HG03095 (cell line): ENCODE measurements around the gene PBX3.

Experiments used
- ATAC-seq: cut with Tn5 transposase; IDR thresholded peaks from one replicate; pipeline ENCODE4 v1.9.1; 2021; ENCODE audit warnings: moderate library complexity; ENCODE audit not compliant: unreplicated experiment

Gene PBX3

GRCh38 chr9:125990186-125990792 lies 243.1 kb downstream of the PBX3 start:
- no peak for ATAC-seq

DNA sequence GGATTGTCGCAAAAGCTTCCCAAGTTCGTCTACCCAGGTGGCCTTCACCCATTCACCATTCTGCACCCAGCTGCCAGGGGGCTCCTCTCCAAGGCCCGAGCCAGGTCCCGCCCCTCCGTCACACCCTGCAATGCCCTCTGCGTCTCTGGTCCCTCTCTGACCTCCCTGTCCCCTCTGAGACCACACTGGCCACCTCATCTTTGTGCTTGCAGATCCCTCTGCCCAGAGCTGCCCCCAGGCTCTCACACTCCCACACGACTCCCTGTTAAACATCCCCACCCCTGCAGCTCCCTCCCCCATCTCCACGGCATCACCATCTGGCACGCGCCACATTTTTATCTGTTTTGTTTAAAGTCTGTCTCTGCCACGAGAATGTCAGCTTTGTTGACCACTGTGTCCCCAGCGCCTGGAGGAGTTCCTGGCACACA lies 243.6 kb downstream of the PBX3 start:
- no peak for ATAC-seq

DNA sequence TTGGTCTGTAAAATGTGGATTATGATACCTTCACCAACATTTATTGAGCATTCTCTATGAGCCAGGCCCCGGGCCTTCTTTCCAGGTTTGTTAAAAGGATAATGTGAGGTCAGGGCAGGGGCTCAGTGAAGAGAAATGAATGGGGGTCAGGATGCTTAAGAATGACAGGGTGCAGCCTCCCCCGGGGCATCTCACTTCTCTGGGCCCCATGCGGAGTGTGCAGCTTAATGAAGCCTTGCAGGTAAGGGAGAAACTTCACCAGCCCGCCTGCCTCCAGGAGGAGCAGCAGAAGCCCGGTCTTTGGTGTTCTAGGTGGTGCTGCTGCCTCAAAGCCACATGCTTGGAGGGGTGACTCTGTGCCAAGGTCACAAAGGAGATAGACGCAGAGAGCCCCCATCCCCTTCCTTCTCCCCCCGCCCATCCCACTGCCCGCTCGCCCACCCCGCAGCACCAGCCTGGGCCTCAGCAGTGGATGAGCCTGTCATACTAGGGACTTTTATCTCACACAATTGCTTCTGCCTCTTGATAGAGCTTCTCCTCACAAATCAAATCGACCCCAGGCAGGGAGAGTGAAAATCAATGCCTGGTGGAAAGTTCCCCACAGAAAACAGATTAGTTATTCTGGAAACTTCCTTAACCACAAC lies 244.8 kb downstream of the PBX3 start:
- no peak for ATAC-seq

DNA sequence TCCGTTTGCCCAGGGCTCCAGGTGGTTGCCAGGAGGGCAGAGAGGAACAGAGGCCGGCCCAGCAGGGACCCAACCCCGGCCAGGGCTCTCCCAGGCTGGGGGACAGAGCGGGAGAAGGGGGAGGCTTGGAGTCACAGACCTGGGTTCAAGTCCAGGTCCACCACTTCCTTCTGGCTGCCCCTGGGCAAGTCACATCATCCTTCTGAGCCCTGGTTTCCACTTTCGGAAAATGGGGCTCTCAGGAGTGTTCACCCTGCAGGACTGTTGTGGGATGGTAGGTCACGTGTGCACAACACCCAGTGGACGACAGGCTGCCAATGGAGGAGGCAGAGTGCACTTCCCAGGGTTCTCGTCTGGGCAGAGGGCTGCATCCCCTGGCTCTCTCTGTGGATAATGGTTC lies 245.4 kb downstream of the PBX3 start:
- ATAC-seq, result no peak

DNA sequence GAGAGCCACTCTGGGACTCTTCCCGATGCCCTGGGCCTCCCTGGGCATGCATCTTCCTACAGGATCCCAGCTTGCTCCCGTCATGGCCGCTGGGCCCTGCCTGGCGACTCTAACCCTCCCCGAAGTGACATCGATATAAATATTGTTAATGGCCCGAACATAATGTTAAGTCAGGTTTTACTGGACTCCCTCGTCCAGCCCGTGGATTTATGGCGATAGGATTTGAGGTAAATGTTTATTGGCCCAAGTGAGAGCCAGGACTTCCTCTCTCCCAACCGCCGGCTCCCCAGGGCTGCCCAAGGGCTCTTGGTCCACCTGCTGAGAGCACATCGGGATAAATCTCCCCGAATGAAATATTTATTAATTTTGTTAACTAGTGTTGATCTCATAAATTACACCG lies 246.3 kb downstream of the PBX3 start:
- no peak for ATAC-seq

DNA sequence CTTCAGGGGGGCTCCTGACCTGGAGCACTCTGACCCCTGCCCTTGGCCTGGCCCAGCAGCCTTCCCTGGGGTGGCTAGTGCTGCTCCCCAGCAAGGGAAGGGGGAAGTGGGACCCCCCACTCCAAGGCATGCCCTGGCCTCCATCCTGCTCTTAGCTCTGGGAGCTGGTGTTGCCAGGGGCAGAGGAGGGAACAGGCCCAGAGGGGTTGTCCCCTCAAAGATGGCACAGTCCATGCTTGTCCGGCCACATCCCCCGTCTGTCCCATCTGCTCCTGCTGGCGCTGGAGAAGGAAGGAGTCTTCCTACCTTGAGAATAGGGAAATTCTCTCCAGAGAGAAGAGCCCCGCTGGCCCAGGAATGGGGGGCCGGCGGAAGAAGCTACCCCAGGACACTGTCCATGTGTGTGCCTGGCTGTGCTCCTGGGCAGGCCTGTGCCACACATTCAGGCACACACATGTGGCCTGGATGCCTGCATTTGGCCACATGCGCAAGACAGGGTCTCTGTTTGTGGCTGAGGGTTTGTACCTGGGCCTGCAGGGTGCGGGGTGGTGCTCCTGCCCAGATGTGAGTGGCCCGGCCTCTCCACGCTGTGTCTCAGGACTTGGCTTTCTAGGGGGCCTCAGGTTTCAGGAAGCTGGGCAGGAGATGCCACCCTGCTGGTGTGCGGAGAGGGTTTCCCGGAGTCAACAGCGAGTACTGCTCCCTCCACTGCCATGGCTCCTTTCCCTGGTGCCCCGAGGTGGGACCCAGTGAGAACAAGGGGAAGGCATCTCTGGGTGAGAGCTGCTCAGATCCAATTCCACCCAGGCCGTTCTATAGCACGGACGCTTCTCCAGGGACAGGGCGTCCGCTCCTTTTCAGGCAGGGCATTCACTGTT lies 247.1 kb downstream of the PBX3 start:
- no peak for ATAC-seq

- no peak for ATAC-seq
Measured at GRCh38 chr9:125995006-125995405, 247.8 kb downstream of the PBX3 start.

DNA sequence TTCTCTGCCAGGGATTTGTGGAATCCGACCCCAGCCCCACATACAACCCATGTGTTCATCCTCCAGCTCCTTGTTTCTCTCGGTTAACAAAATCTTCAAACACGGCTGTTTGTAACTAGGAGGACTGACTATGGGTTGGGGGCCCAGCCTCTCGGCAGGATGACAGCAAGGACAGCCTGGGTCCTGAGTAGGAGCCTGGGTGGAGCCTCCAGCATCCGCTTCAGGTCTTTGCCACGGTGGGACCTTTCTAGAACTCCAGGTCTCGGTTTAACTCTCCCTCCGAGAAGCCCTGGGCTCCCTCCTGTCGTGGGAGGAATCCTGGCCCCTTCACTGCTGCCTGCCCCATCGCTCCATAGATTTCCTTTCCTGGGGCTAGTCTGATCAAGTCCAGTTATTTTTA lies 248.5 kb downstream of the PBX3 start:
- ATAC-seq, result no peak

- ATAC-seq, result no peak
Measured at GRCh38 chr9:125996791-125997190, 249.6 kb downstream of the PBX3 start.

DNA sequence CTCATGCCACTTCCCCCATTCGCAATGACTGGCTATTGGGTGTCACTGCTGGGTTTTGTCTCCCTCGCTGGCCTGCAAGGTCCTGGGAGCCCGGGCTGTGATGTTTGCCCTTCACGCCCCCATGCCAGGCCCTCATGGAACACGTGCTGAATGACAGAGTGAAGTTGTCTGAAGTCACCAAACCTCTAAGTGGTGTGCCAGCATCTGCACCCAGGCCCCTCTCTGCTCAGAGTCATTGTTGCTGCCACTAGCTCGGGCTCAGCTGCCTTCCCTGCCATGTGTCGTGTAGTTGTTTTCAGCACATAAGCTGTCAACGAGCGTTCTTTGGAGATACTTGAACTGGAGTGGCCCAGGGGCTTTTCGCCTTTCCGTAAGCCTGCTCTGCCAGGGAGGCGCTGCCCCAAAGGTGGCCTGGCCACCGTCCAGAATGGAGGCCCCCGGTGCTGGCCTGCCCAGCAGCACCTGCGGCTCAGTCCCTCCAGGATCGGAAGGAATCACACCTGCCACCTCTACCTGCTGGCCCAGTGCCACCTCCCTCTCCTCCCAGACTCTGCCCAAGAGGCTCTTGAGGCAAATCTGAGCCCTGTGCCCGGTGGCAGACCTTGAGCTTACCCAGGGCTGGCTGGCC lies 250.1 kb downstream of the PBX3 start:
- ATAC-seq, result no peak

DNA sequence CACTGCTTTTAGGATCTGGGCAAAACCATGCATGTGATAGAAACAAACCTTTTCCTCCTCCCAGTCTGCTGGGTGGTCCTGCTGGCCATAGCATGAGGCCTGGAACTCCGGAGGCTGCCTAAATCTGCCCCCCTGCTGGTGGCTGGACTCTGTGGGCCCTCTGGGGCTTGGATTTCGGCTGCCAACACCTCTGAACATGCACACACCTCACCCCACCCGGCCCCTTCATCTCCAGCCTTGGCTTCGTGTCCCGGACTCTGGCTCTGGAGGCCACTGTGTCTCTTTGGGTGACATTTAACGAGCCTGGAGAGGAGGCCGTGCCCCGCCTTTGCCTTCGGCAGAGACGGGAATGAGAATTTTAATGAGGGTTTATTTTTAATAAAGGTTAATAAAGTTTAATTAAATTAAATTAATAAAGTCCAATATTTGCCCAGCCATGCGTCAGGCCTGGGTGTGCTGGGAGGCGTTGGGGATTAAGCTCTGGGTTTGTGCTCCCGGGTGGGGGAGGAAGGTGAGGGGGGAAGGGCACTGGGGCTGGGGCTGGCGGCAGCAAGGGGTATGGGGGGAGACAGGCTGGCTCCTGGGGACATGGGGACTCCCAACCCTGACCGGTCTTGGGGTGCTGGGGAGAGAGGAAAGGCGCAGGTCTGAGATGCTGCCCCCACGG lies 251.8 kb downstream of the PBX3 start:
- no peak for ATAC-seq

GRCh38 chr9:125999504-125999881 lies 252.3 kb downstream of the PBX3 start:
- no peak for ATAC-seq

GRCh38 chr9:126000256-126000655 lies 253.1 kb downstream of the PBX3 start:
- no peak for ATAC-seq

DNA sequence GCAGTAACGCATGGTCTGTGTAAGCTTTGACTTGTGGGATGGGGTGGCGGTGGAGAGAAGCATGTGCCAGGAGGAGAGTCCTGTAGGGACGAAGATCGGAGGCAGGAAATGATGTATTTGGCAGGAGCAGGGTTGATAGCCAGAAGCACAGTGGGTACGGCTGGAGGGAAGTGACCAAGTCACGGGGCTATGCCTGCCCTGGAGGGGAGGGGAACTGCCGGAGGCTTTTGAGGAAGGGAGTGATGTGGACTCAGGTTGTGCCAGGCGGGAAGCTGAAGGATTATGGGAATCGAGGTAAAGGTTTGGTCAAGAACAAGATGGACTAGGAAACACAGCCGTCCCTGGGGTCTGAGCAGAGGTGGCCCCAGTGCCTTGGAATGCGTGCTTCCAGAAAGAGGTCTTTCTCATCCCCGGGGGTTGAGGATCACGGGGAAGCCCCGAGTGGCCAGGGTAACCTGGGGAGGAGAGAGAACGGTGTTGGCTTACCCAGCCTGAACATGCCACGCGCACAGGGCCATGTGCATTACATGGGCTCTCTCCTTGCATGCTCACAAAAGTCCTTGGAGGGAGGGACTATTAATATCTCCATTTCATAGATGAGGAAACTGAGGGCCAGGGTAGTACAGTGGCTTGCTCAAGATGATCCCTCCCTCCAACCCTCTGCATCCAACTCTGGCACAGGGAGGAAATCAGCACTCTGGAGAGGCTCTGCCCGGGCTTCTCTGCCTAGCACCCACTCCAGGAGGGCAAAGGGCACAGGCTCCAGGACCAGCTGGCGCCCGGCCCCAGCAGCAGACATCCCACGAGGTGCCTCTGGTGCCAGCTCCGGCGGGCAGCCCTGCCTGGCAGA lies 253.8 kb downstream of the PBX3 start:
- no peak for ATAC-seq

DNA sequence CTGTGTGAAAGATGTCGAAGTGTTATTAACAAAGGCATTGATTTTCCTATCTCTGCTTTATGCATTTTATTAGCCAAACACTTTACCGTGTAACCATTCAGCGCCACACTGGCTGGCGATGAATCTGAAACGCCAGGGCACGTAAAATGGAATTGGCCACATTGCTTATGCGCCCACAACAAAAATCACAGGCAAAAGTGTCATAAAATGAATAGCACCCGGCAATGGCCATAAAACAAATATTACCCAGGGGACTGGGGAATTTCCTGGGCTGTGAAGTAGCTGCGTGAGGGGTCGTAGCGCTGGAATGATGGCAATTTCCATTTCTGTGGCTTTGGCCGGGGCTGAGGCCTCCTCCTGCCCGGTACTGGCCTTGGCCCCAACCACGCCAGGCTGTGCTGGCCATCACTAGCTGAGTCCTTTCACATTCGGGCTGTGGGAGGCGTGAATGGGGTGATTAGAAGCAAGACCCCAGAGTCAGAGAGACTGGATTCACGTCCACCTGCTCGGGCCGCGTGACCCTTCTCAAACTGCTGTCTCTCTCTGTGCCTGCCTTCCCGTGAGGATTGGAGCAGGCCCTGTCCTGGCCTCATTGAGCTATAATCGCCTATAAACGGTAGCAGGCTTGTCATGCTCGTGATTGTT lies 254.5 kb downstream of the PBX3 start:
- ATAC-seq, result no peak

GRCh38 chr9:126002476-126003350 lies 255.5 kb downstream of the PBX3 start:
- no peak for ATAC-seq

DNA sequence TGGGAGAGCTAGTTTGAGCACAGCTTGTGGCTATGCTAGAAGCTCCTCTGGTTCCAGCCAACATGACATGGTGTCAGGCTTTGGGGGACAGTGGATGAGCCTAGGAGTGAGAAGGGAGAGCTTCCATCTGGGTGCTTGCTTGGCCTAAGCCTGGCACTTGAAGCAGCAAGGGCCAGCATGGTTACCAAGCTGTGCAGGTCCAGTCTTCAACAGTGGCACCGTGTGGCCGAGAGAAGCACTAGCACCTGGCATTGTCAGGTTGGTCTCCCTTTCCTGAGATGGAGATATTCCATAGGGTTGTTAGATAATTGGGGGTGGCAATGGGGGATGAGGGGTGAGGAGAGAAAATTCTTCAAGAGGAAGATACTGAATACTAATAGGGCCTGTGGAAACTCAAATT lies 261.9 kb downstream of the PBX3 start:
- ATAC-seq, result no peak

DNA sequence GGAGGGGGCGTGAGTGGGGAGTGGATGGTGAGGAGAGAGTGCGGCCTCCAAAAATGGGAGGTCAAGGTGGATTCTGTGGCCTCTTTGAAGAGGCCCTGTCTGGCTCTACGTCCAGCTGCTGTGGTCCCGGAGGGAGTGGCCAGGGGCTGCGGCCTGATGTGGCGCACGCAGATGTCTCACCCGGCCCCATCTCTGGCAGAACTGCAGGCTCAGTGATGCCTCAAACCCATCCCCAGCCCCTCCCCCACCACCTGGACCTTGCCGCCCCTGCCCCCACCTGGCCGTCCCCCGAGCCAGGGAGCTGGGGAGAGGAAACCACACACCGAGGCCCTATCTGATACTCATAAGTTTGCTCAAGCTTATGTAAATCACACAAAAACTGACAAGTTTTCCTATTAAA lies 267.6 kb downstream of the PBX3 start:
- no peak for ATAC-seq

GRCh38 chr9:126015424-126015823 lies 268.3 kb downstream of the PBX3 start:
- no peak for ATAC-seq
